GM12878 (cell line): ENCODE results near the gene GRAMD2B. TPM values are rescaled to one million over a fixed set of nuclear protein-coding genes. Genes with fewer than 3 reads are reported as not detected.

Experiments
- ATAC-seq: fragments of 200-7000 bp; cut with Tn5 transposase; 3 replicates; pipeline ENCODE4 v1.9.1; 2020; ENCODE audit warnings: mild to moderate bottlenecking, moderate library complexity
- BruUV-seq: library from RNA; stranded (reverse); fragments of 400-500 nt; replicated peaks from 2 replicates; lab custom pipeline; 2021; lab: Mats Ljungman, UMichigan
- CTCF ChIA-PET: fragments of 300-600 bp; sonication (Branson Sonifier 250); formaldehyde crosslinking; extraction: SDS; loops from one replicate; lab custom pipeline; 2021; ENCODE audit warnings: inconsistent platforms; lab: Yijun Ruan, JAX
- POLR2A ChIA-PET: fragments of 350-600 bp; formaldehyde crosslinking; extraction: SDS; loops from one replicate; lab custom pipeline; 2021; ENCODE audit warnings: inconsistent platforms; lab: Charles Lee
- RAD21 ChIA-PET: fragments of 300-600 bp; sonication (Branson Sonifier 250); formaldehyde crosslinking; loops from one replicate; lab custom pipeline; 2023; ENCODE audit warnings: antibody characterized with exemption; ENCODE audit not compliant: unreplicated experiment; lab: Charles Lee
- SMC1A ChIA-PET: fragments of 300-600 bp; sonication (Branson Sonifier 250); formaldehyde crosslinking; loops from one replicate; lab custom pipeline; 2023; ENCODE audit not compliant: unreplicated experiment, uncharacterized antibody; lab: Charles Lee
- DNase-seq: peaks from one replicate; pipeline ENCODE4 v3.0.0-alpha.2; 2011; ENCODE audit warnings: low read depth, low spot score
- FAIRE-seq: peaks from 3 replicates; lab custom pipeline; 2011; peaks lifted over from hg19 to GRCh38; lab: Jason Lieb, UNC
- H2AFZ ChIP-seq: 2 replicates; pipeline ENCODE4 v1.6.0; 2011; ENCODE audit warnings: low read depth, low read length, control low read depth; ENCODE audit not compliant: control insufficient read depth
- H3K27ac ChIP-seq: 2 replicates; pipeline ENCODE4 v1.5.1; 2011; ENCODE audit warnings: control low read depth; ENCODE audit not compliant: control insufficient read depth, insufficient read depth
- H3K27me3 ChIP-seq, 2 experiments: replicated peaks in 1 of 2; 2 replicates each; pipeline versions ENCODE4 v1.6.0 to v1.6.1; 2011; ENCODE audit warnings: low read length in 1 of 2; ENCODE audit not compliant: control insufficient read depth in 2 of 2, insufficient read depth in 2 of 2
- H3K36me3 ChIP-seq, 2 experiments: 2 replicates each; pipeline ENCODE4 v1.5.1; 2011; ENCODE audit warnings: low read length in 1 of 2; ENCODE audit not compliant: control insufficient read depth in 2 of 2, insufficient read depth in 2 of 2
- H3K4me1 ChIP-seq: 2 replicates; pipeline ENCODE4 v1.6.1; 2011; ENCODE audit warnings: mild to moderate bottlenecking, low read length, moderate library complexity, mixed read lengths; ENCODE audit not compliant: control insufficient read depth, insufficient read depth
- H3K4me2 ChIP-seq: 2 replicates; pipeline ENCODE4 v1.6.0; 2011; ENCODE audit warnings: control low read depth; ENCODE audit not compliant: control insufficient read depth, insufficient read depth
- H3K4me3 ChIP-seq: fragments of 200-600 bp; sonication (generic); 2 replicates; pipeline ENCODE4 v1.5.1; 2016
- H3K79me2 ChIP-seq: 2 replicates; pipeline ENCODE4 v1.6.0; 2011; ENCODE audit warnings: low read length; ENCODE audit not compliant: control insufficient read depth, insufficient read depth
- H3K9ac ChIP-seq: 2 replicates; pipeline ENCODE4 v1.8.0; 2011; ENCODE audit warnings: low read length, control low read depth, mixed read lengths; ENCODE audit not compliant: control insufficient read depth, insufficient read depth
- H3K9me3 ChIP-seq: replicated peaks from 3 replicates; pipeline ENCODE4 v1.5.1; 2011; ENCODE audit warnings: mild to moderate bottlenecking, low read length; ENCODE audit not compliant: control insufficient read depth, insufficient read depth
- H4K20me1 ChIP-seq: 2 replicates; pipeline ENCODE4 v1.6.0; 2011; ENCODE audit not compliant: control insufficient read depth, insufficient read depth
- BRCA1 ChIP-seq: IDR thresholded peaks from 2 replicates; pipeline ENCODE4 v1.6.1; 2011; ENCODE audit warnings: low read depth, low read length, improper control_type of control experiment
- CBX5 ChIP-seq: sonication (generic); IDR thresholded peaks from 2 replicates; pipeline ENCODE4 v1.6.1; 2016; ENCODE audit warnings: low read depth, moderate library complexity, mild to moderate bottlenecking, inconsistent platforms
- FOS ChIP-seq: IDR thresholded peaks from 3 replicates; pipeline ENCODE4 v1.6.1; 2011; ENCODE audit warnings: borderline replicate concordance; ENCODE audit not compliant: insufficient read length; ENCODE audit errors: extremely low read depth
- GATAD2B ChIP-seq: fragments of 450-650 bp; conservative IDR thresholded peaks from 2 replicates; pipeline ENCODE4 v1.6.1; 2017; ENCODE audit warnings: low read depth, mild to moderate bottlenecking, moderate library complexity
- IRF4 ChIP-seq: IDR thresholded peaks from 2 replicates; pipeline ENCODE4 v1.6.1; 2011; ENCODE audit warnings: low read depth, low read length
- RCOR1 ChIP-seq: conservative IDR thresholded peaks from 2 replicates; pipeline ENCODE4 v1.6.1; 2012; ENCODE audit warnings: low read depth, low read length, improper control_type of control experiment
- TCF12 ChIP-seq: IDR thresholded peaks from 2 replicates; pipeline ENCODE4 v1.6.1; 2011; ENCODE audit warnings: low read depth, mild to moderate bottlenecking, low read length
- WGBS: methylation state at CpG from one replicate; pipeline ENCODE4 v1.1.6; 2016; ENCODE audit warnings: low lambda C conversion rate; ENCODE audit not compliant: insufficient replicate concordance, insufficient coverage; ENCODE audit errors: missing lambda C conversion rate; 5-methylcytosine and 5-hydroxymethylcytosine counted together
- in situ Hi-C: fragments of 300-500 bp; cut with MboI; formaldehyde crosslinking; loops from 9 replicates; pipeline ENCODE4 v1.14.3; 2018; ENCODE audit warnings: mixed read lengths
- intact Hi-C: fragments of 100-400 bp; cut with micrococcal nuclease; formaldehyde crosslinking; loops from one replicate; pipeline ENCODE4 v1.14.2; 2022; ENCODE audit not compliant: unreplicated experiment
- polyA plus RNA-seq, 11 experiments: library from polyadenylated mRNA; depleted of rRNA in 4 of 11; unstranded in 6 of 11; stranded (reverse) in 5 of 11; fragments of >200 nt; fragmentation: Nextera tagmentation in 4 of 11; fragmentation: Illumina TruSeq in 1 of 11; extraction: Ambion mirVana in 4 of 11; extraction: Trizol in 1 of 11; gene quantifications; 1 replicate in 1 of 11; 2 replicates in 10 of 11; pipeline versions ENCODE4 v1.2.1 to v1.2.3, GENCODE V29; 2011 to 2016; ENCODE audit warnings: inconsistent platforms in 2 of 11, missing spikeins in 2 of 11, low read depth in 1 of 11
- total RNA-seq, 4 experiments: library from RNA; depleted of rRNA in 3 of 4; stranded (reverse); fragments of >200 nt in 3 of 4; fragmentation: Illumina TruSeq in 1 of 4; extraction: Trizol in 1 of 4; gene quantifications; 2 replicates each; pipeline versions ENCODE4 v1.2.1 to v1.2.3, GENCODE V29; 2013 to 2021
- TF ChIP-seq, protein P1 (sequence below), 3 experiments: IDR thresholded peaks in 2 of 3; conservative IDR thresholded peaks in 1 of 3; 2 replicates each; pipeline ENCODE4 v1.5.1; 2011; ENCODE audit warnings: low read depth in 3 of 3, low read length in 3 of 3, mild to moderate bottlenecking in 3 of 3, control low read depth in 2 of 3, moderate library complexity in 2 of 3, inconsistent platforms in 1 of 3, mixed read lengths in 1 of 3; ENCODE audit not compliant: control insufficient read depth in 2 of 3, insufficient read depth in 1 of 3; ENCODE audit errors: extremely low read depth in 1 of 3
- TF ChIP-seq, protein P2 (sequence below): IDR thresholded peaks from 2 replicates; pipeline ENCODE4 v1.6.1; 2012; ENCODE audit warnings: low read depth, low read length, improper control_type of control experiment

Gene GRAMD2B
- total and polyA plus RNA-seq, 10 of the 15 experiments (the other 5 are each of a cell fraction or from before 2014, with no cell fraction given), result 1.9 to 21.5 (median 8.4) TPM

DNA sequence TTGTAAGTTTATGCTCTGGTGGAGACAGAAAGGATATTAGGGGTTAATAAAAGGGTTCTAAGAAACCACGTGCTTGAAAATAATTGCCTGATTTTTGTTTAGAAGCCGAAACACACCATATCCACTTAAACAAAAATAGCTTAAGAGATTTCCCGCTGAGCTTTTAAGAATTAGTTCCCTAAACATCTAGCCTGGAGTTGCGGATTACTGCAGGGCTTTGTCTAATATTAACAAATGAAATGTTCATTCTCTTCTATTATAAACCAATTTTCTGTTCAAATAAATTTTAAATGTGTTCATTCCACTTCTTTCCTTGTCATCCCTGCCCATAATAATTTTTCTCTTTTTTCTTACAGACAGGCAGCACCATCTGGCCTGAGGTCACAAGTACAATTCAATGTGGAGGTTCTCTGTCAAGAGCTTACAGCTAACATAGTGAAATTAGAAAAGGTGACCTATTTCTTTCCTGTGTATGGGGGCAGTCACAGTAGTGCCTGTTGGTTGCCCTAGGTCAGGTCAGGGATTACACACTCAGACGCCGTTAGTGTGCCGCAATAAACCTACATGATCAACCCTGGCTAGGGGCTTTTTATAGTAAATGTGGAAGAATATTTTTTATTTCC lies 65.3 kb downstream of the GRAMD2B start:
- DNase-seq (no peak), ATAC-seq (no peak), FAIRE-seq (no peak)
- no peak overlapping the region for H2AFZ ChIP-seq
- H3K27ac ChIP-seq, result no peak overlapping the region
- SMC1A ChIA-PET, result interaction anchor here (0.6 to 1.8 kb wide), 3 partner anchors 11 to 14 kb away, joined by 3 to 8 read pairs (median 3); no protein-coding TSS in a partner anchor
- in situ Hi-C loops (no loop called here), intact Hi-C loops (no loop called here)
- CTCF ChIA-PET, result interaction anchor here (1.7 to 4.7 kb wide), 3 partner anchors 11 to 149 kb away, joined by 5 to 27 read pairs (median 11); no protein-coding TSS in a partner anchor
- H3K9ac ChIP-seq, result no peak overlapping the region
- no peak for TF ChIP-seq GATAD2B
- no peak for TF ChIP-seq IRF4
- TF ChIP-seq, protein P1, sequence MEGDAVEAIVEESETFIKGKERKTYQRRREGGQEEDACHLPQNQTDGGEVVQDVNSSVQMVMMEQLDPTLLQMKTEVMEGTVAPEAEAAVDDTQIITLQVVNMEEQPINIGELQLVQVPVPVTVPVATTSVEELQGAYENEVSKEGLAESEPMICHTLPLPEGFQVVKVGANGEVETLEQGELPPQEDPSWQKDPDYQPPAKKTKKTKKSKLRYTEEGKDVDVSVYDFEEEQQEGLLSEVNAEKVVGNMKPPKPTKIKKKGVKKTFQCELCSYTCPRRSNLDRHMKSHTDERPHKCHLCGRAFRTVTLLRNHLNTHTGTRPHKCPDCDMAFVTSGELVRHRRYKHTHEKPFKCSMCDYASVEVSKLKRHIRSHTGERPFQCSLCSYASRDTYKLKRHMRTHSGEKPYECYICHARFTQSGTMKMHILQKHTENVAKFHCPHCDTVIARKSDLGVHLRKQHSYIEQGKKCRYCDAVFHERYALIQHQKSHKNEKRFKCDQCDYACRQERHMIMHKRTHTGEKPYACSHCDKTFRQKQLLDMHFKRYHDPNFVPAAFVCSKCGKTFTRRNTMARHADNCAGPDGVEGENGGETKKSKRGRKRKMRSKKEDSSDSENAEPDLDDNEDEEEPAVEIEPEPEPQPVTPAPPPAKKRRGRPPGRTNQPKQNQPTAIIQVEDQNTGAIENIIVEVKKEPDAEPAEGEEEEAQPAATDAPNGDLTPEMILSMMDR (IDR thresholded peaks at IDR 0.05 in 2 of 3, conservative IDR thresholded peaks at IDR 0.05 in 1 of 3; ENCODE audit: control insufficient read depth in 2 of 3, extremely low read depth in 1 of 3, insufficient read depth in 1 of 3, low read depth in 3 of 3, low read length in 3 of 3), result no peak
- no peak for TF ChIP-seq CBX5
- no peak for TF ChIP-seq FOS
- no peak for TF ChIP-seq TCF12
- TF ChIP-seq BRCA1, result no peak
- TF ChIP-seq, protein P2, sequence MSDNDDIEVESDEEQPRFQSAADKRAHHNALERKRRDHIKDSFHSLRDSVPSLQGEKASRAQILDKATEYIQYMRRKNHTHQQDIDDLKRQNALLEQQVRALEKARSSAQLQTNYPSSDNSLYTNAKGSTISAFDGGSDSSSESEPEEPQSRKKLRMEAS, result no peak
- no peak for TF ChIP-seq RCOR1
- no peaks in the 10 kb centered on the region for H3K9me3 ChIP-seq
- peaks cover 1 to 11% of the 10 kb centered on the region in 2 experiments for H3K36me3 ChIP-seq
- POLR2A ChIA-PET, result no interaction called here
- no peaks in the 10 kb centered on the region for H3K27me3 ChIP-seq
- H3K79me2 ChIP-seq, result no peaks in the 10 kb centered on the region
- no peaks in the 10 kb centered on the region for H3K4me1 ChIP-seq
- H3K4me3 ChIP-seq, result no peak overlapping the region
- RAD21 ChIA-PET, result no interaction called here
- 96% methylated on average over 7 of the region's 7 CpGs for WGBS
- no peaks in the 10 kb centered on the region for H4K20me1 ChIP-seq
- BruUV-seq, result no TSS peak
- no peak overlapping the region for H3K4me2 ChIP-seq
